Activated CD4-positive, alpha-beta T cell treated with anti-CD3 and anti-CD28 coated beads for 48 hours (primary cell): ENCODE measurements around the gene PITPNM2.

Experiments
- DNase-seq: peaks from one replicate; pipeline ENCODE4 v3.0.0-alpha.2; 2020

Gene PITPNM2

GRCh38 chr12:123150744-123151456 is at the start of gene PITPNM2:
Gene PITPNM2 (minus strand): TSS chr12:123151090. CDS start chr12:123034590, 116,500 bp downstream.
- peak; percentile 62 for DNase-seq

- DNase-seq = peak; percentile 18
These were observed 49.5 kb upstream of the PITPNM2 start for GRCh38 chr12:123200414-123200813.

- no peak for DNase-seq
These were observed 49.0 kb upstream of the PITPNM2 start for GRCh38 chr12:123199936-123200335.

GRCh38 chr12:123187637-123188036 is 36.7 kb upstream of the PITPNM2 start:
- no peak for DNase-seq

- no peak for DNase-seq
These were observed 29.3 kb upstream of the PITPNM2 start for GRCh38 chr12:123180171-123180570.

GRCh38 chr12:123171967-123172366 is 21.1 kb upstream of the PITPNM2 start:
- no peak for DNase-seq

GRCh38 chr12:123167329-123167728 is 16.4 kb upstream of the PITPNM2 start:
- no peak for DNase-seq

- no peak for DNase-seq
These were observed 14.6 kb upstream of the PITPNM2 start for GRCh38 chr12:123165537-123165936.

- DNase-seq = no peak
These were observed 13.9 kb upstream of the PITPNM2 start for GRCh38 chr12:123164710-123165261.

- no peak for DNase-seq
These were observed 13.3 kb upstream of the PITPNM2 start for GRCh38 chr12:123164222-123164621.

- no peak for DNase-seq
These were observed 12.3 kb upstream of the PITPNM2 start for GRCh38 chr12:123163227-123163626.

- DNase-seq = no peak
These were observed 10.1 kb upstream of the PITPNM2 start for GRCh38 chr12:123160801-123161487.

GRCh38 chr12:123153906-123154305 is 3.0 kb upstream of the PITPNM2 start:
- DNase-seq = no peak

GRCh38 chr12:123152833-123153232 is 1.9 kb upstream of the PITPNM2 start:
- no peak for DNase-seq

GRCh38 chr12:123151457-123152454 is 866 bp upstream of the PITPNM2 start:
- DNase-seq = peak; percentile 15

GRCh38 chr12:123150275-123150743 is 581 bp downstream of the PITPNM2 start:
- DNase-seq = peak; percentile 44

GRCh38 chr12:123149501-123150274 is 1.2 kb downstream of the PITPNM2 start:
- DNase-seq = no peak

GRCh38 chr12:123149088-123149487 is 1.8 kb downstream of the PITPNM2 start:
- DNase-seq = no peak

GRCh38 chr12:123148655-123149054 is 2.2 kb downstream of the PITPNM2 start:
- DNase-seq = no peak

- DNase-seq = no peak
These were observed 2.7 kb downstream of the PITPNM2 start for GRCh38 chr12:123148223-123148622.

- no peak for DNase-seq
These were observed 5.7 kb downstream of the PITPNM2 start for GRCh38 chr12:123145211-123145610.
